ENCODE data around the gene ADAMTS17.

- TF ChIP-seq CTCF (IDR thresholded peaks at IDR 0.05) (no peak), POLR2A (IDR thresholded peaks at IDR 0.05) (no peak)
These were observed 145.3 kb downstream of the ADAMTS17 start for GRCh38 chr15:100196326-100197058.
